ENCODE data around the gene SLC24A4. TPM values are rescaled to one million over a fixed set of nuclear protein-coding genes. Genes with fewer than 3 reads are reported as not detected.

SLC24A4 gene
- total and polyA plus RNA-seq, 3 donors from 2014 or later, result 3.6 to 10.6 (median 8.5) TPM

DNA sequence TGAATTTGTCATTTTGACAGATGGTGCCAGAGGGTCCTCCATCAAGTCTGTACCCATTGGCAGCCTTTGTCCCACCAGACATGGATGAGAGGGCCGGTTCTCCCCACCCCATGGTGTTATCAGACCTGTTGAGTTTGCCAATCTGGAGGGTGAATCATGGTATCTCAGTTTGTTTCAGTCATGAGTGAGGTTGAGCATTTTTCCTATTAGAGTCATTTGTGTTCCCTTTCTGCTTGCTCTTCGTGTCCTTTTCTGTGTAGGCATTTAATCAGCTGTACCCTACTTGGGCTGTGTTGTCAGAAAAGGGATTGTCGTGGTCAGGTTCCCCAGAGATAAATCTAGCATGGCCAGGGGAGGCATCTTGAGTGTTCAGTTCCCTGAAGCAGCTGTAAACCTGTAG, 30.5 kb downstream of the SLC24A4 start:
- Histone ChIP-seq H3K27ac (no peak overlapping the region), H3K36me3 (ENCODE audit: low read depth, missing control alignments) (no peaks in the 10 kb centered on the region), H3K9me3 (no peaks in the 10 kb centered on the region), H3K4me1 (no peaks in the 10 kb centered on the region), H3K27me3 (no peaks in the 10 kb centered on the region), H3K4me3 (no peak overlapping the region)
- WGBS, 2 donors, result 78 to 81% methylated on average over 3 of the region's 3 CpGs
- no peak for DNase-seq
- TF ChIP-seq, protein P1, sequence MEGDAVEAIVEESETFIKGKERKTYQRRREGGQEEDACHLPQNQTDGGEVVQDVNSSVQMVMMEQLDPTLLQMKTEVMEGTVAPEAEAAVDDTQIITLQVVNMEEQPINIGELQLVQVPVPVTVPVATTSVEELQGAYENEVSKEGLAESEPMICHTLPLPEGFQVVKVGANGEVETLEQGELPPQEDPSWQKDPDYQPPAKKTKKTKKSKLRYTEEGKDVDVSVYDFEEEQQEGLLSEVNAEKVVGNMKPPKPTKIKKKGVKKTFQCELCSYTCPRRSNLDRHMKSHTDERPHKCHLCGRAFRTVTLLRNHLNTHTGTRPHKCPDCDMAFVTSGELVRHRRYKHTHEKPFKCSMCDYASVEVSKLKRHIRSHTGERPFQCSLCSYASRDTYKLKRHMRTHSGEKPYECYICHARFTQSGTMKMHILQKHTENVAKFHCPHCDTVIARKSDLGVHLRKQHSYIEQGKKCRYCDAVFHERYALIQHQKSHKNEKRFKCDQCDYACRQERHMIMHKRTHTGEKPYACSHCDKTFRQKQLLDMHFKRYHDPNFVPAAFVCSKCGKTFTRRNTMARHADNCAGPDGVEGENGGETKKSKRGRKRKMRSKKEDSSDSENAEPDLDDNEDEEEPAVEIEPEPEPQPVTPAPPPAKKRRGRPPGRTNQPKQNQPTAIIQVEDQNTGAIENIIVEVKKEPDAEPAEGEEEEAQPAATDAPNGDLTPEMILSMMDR (IDR thresholded peaks at IDR 0.05), result no peak
- TF ChIP-seq POLR2A (IDR thresholded peaks at IDR 0.05), result no peak
- intact Hi-C loops (cut with DNase I; ENCODE audit: low total_unique reads), result no loop called here

DNA sequence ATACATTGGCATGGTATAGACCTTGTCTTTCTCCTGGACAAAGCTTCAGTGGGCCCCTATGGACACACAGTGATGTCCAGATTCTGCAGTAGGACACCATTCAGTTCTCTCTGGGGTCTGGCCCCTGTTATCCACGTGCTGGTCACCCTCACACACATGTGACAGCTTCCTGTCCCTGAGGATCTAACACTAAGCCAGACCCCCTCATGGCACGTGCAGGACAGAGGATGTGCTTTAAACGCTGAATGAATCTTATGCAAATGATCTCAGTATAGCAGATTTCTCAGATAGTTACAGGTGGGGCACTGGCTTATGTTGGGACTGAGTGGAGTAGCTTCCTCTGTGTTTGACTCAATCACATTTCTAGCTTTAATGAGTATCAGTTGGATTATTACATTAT, 33.7 kb downstream of the SLC24A4 start:
- Histone ChIP-seq H3K4me3 (no peak overlapping the region), H3K36me3 (ENCODE audit: low read depth, missing control alignments) (no peaks in the 10 kb centered on the region), H3K9me3 (no peaks in the 10 kb centered on the region), H3K4me1 (no peaks in the 10 kb centered on the region), H3K27ac (no peak overlapping the region), H3K27me3 (no peaks in the 10 kb centered on the region)
- TF ChIP-seq, protein P1 (IDR thresholded peaks at IDR 0.05), result no peak
- TF ChIP-seq POLR2A (IDR thresholded peaks at IDR 0.05), result no peak
- intact Hi-C loops (cut with DNase I; ENCODE audit: low total_unique reads), result no loop called here
- DNase-seq, result no peak
- WGBS, 2 donors, result 42 to 51% methylated on average over 3 of the region's 3 CpGs

GRCh38 chr14:92360651-92361370, 37.8 kb downstream of the SLC24A4 start:
- WGBS, 2 donors, result 62 to 65% methylated on average over 13 of the region's 13 CpGs
- intact Hi-C loops (cut with DNase I; ENCODE audit: low total_unique reads), result no loop called here
- DNase-seq, result no peak

GRCh38 chr14:92362781-92363235, 39.8 kb downstream of the SLC24A4 start:
- no peak for DNase-seq
- Histone ChIP-seq H3K36me3 (ENCODE audit: low read depth, missing control alignments) (no peaks in the 10 kb centered on the region), H3K4me1 (no peaks in the 10 kb centered on the region), H3K9me3 (no peaks in the 10 kb centered on the region), H3K27ac (no peak overlapping the region), H3K4me3 (no peak overlapping the region), H3K27me3 (no peaks in the 10 kb centered on the region)
- WGBS, 2 donors, result 85 to 87% methylated on average over 13 to 14 of the region's 14 CpGs
- intact Hi-C loops (cut with DNase I; ENCODE audit: low total_unique reads), result no loop called here
- TF ChIP-seq, protein P1 (IDR thresholded peaks at IDR 0.05), result no peak
- TF ChIP-seq POLR2A (IDR thresholded peaks at IDR 0.05), result no peak

More at GRCh38 chr14:92360651-92361370, 37.8 kb downstream of the SLC24A4 start:
- Histone ChIP-seq H3K27ac (no peak overlapping the region), H3K9me3 (no peaks in the 10 kb centered on the region), H3K4me3 (no peak overlapping the region), H3K27me3 (no peaks in the 10 kb centered on the region), H3K36me3 (ENCODE audit: low read depth, missing control alignments) (no peaks in the 10 kb centered on the region), H3K4me1 (no peaks in the 10 kb centered on the region)
- TF ChIP-seq, protein P1 (IDR thresholded peaks at IDR 0.05), result no peak
- no peak for TF ChIP-seq POLR2A (IDR thresholded peaks at IDR 0.05)

DNA sequence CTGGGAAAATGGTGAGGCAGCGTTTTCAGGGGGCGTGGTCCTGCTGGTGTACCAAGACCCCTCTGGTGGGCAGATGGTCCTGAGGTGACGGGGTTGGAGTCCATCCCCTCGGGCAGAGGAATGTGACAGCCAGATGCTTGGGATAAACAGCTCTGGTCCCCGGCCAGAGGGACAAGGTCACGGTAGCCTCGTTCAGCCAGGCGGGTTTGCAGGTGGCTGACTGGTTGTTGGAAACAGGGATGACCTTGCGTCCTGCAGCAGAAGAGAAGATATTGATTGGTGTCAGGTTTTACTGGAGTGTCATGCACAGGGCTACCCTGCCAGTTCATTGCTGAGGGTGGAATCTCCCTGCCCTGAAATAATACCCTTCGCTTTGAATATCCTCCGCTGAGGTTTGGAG, 43.3 kb downstream of the SLC24A4 start:
- H3K4me3 ChIP-seq, result no peak overlapping the region
- DNase-seq, result no peak
- no peaks in the 10 kb centered on the region for H3K27me3 ChIP-seq
- no peak overlapping the region for H3K27ac ChIP-seq
- no peaks in the 10 kb centered on the region for H3K4me1 ChIP-seq
- no peaks in the 10 kb centered on the region for H3K9me3 ChIP-seq
- TF ChIP-seq POLR2A (IDR thresholded peaks at IDR 0.05), result no peak
- TF ChIP-seq, protein P1 (IDR thresholded peaks at IDR 0.05), result no peak
- WGBS, 2 donors, result 50 to 52% methylated on average over 6 to 11 of the region's 11 CpGs
- H3K36me3 ChIP-seq (ENCODE audit: low read depth, missing control alignments), result no peaks in the 10 kb centered on the region
- intact Hi-C loops (cut with DNase I; ENCODE audit: low total_unique reads), result no loop called here

Measured in testis (tissue), 3 donors.